ENCODE results near the gene LRRC40.

Gene LRRC40

DNA sequence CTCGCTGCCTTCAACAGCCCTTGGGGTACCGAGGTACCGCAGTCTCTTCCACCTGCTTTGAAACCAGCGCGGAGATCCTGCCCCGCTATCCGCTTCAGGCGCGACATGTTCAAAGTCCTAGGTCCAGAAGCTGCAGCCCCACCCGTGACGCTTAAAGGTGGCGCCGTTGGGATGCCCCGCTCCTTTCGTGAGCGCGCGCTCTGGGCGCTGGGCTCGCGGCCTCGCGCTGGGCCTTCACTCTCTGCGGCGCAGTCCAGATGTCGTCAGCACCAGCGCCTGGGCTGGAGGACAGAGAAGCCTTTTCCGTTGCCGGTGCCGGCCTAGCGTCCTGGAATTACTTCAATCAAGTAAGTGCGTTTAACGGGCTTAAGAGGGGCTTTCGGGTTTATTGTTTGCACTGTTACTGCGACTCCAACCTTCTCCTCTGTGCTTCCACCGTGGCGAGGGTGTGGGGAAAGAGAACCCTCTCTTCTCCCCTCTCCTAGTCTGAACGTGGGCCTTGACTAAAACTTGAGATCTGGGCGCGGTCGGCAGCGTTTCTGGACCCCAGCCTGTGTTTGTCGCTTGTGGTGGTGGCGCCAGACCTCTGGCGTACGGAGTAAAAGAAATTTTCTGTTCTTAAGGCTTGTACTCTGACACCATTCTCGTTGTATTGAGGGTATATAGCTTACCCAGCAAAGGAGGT, at the start of gene LRRC40:
Gene LRRC40, minus strand, starts transcription at position 146 of the 685 bp plus-strand sequence. Its CDS starts 39 bp downstream, at position 107.
- TF ChIP-seq, protein P1, sequence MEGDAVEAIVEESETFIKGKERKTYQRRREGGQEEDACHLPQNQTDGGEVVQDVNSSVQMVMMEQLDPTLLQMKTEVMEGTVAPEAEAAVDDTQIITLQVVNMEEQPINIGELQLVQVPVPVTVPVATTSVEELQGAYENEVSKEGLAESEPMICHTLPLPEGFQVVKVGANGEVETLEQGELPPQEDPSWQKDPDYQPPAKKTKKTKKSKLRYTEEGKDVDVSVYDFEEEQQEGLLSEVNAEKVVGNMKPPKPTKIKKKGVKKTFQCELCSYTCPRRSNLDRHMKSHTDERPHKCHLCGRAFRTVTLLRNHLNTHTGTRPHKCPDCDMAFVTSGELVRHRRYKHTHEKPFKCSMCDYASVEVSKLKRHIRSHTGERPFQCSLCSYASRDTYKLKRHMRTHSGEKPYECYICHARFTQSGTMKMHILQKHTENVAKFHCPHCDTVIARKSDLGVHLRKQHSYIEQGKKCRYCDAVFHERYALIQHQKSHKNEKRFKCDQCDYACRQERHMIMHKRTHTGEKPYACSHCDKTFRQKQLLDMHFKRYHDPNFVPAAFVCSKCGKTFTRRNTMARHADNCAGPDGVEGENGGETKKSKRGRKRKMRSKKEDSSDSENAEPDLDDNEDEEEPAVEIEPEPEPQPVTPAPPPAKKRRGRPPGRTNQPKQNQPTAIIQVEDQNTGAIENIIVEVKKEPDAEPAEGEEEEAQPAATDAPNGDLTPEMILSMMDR (IDR thresholded peaks at IDR 0.05; ENCODE audit: insufficient read depth, low read depth, low read length, missing control alignments) = no peak
- peak; percentile 96 for DNase-seq (ENCODE audit: low read depth)
- peak within 1 kb of the TSS; percentile 83 for H3K4me3 ChIP-seq (ENCODE audit: low read depth, low read length)

DNA sequence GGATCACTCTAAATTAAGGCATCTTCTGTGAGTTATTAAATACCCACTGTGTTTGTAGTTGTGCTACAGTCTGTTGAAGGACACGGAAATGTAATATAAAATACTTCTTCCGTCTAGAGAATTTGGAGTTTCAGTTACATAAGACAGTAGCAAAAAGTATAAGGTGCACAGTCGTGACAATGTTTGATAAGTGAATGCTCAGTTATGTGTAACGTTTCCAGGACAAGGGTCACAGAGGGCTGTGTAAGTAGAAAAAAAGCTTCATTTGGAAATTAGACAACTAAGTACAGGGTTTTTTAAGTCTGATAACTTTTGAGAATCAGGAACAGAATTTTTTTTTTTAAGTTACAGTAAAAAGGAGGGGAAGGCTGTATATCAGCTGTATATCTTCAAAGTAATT, 43.4 kb upstream of the LRRC40 start:
- TF ChIP-seq, protein P1 (IDR thresholded peaks at IDR 0.05; ENCODE audit: insufficient read depth, low read depth, low read length, missing control alignments) = no peak
- no peak overlapping the region for H3K4me3 ChIP-seq (ENCODE audit: low read depth, low read length)
- DNase-seq (ENCODE audit: low read depth) = no peak

DNA sequence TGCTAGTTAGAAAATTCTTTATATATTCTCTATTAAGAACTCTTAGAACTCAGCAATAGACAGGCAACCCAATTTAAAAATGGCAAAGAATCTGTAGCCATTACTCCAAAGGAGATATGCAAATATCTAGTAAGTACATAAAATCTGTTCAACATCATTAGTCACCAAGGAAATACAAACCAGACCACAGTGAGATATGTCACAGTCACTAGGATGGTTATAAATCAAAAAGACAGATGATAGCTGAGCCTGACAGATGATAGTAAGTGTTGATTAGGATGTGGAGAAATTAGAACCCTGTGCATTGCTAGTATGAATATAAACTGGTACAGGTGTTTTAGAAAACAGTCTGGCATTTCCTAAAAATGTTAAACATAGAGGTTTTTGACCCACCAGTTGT, 42.4 kb upstream of the LRRC40 start:
- TF ChIP-seq, protein P1 (IDR thresholded peaks at IDR 0.05; ENCODE audit: insufficient read depth, low read depth, low read length, missing control alignments) = no peak
- H3K4me3 ChIP-seq (ENCODE audit: low read depth, low read length) = no peak overlapping the region
- DNase-seq (ENCODE audit: low read depth) = no peak

DNA sequence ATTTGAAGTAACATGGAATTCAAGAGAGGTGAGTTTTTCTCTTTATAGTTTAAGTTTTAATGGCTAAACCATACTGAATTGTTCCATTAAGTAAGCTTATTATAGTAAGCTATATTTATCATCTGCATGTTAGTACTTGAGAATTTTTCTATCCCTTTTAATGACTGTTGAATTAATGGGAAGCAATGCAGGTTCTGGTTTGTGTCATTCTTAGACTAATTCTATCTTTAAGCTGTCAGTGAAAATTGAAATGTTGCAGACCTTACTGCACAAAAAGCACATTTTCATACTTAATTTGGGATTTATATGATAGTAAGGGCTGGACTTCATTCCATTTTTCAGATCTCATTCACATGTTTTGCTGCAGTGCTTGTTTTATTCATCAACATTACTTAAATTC, 41.7 kb upstream of the LRRC40 start:
- DNase-seq (ENCODE audit: low read depth) = no peak
- no peak overlapping the region for H3K4me3 ChIP-seq (ENCODE audit: low read depth, low read length)
- TF ChIP-seq, protein P1 (IDR thresholded peaks at IDR 0.05; ENCODE audit: insufficient read depth, low read depth, low read length, missing control alignments) = no peak

DNA sequence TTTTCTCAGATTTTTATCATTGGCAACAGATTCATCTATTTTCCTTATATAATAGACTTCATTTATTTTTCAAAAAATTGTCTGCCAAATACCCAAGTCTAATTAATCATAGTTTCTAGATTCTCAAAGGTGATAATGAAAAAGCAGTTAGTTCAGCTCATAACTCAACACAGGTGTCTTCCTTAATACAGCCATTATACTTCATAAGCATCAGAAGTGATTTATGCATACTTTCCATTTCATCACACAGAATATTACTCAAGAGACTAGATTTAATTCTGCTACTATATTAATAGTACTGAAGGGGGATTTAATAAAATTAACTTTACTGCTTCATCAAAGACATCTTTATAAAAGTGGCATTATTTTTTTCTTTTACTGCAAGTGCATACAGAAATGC, 34.6 kb upstream of the LRRC40 start:
- TF ChIP-seq, protein P1 (IDR thresholded peaks at IDR 0.05; ENCODE audit: insufficient read depth, low read depth, low read length, missing control alignments) = no peak
- no peak overlapping the region for H3K4me3 ChIP-seq (ENCODE audit: low read depth, low read length)
- DNase-seq (ENCODE audit: low read depth) = no peak

DNA sequence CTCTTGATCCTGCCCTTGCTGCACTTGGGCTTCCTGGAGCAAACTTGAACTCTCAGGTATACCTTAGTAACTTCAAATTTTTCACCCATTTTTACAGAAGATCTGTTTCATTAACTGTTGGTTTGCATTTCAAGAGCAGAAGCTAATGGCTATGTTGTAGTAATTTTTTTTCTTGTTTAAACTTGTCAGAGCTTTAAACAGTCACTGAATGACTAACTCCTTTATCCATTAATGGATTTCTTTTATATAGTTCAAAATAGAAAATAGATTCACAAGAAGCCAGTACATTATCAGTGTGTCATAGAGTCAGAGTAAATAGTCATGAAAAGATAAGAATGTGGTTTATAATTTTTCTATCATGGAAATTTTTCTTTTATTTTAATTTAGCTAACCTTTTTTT, 29.4 kb upstream of the LRRC40 start:
- TF ChIP-seq, protein P1 (IDR thresholded peaks at IDR 0.05; ENCODE audit: insufficient read depth, low read depth, low read length, missing control alignments) = no peak

DNA sequence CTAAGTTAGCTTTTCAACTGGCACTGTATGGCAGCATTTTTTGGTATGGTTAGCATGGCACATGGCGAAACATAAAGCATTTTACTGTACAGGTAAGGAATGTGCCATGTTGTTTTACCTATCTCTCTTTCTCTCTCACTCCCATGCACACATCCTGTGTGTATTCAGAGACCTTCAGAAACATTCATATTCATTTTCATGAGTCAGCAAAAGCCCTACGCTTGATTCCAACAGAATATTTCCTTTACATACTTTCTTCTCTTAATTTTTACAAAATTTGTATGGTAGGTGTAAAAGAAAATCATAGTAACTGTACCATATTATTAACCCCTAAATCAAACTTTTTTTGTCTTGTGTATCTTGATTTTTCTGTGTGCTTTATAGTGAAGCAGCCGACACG, 26.1 kb upstream of the LRRC40 start:
- TF ChIP-seq, protein P1 (IDR thresholded peaks at IDR 0.05; ENCODE audit: insufficient read depth, low read depth, low read length, missing control alignments) = no peak
- DNase-seq (ENCODE audit: low read depth) = no peak
- no peak overlapping the region for H3K4me3 ChIP-seq (ENCODE audit: low read depth, low read length)

More for the DNA sequence above, 29.4 kb upstream of the LRRC40 start:
- no peak overlapping the region for H3K4me3 ChIP-seq (ENCODE audit: low read depth, low read length)
- no peak for DNase-seq (ENCODE audit: low read depth)
